ENCODE measurements around the gene SENP1. TPM values are rescaled to one million over a fixed set of nuclear protein-coding genes. Genes with fewer than 3 reads are reported as not detected.

The SENP1 gene
- total RNA-seq, 1 experiment from 2014 or later, result 28.8 TPM

GRCh38 chr12:48135027-48135426 lies 29.1 kb upstream of the SENP1 start:
- Histone ChIP-seq H3K23me2 (ENCODE audit: insufficient read length, low read depth, low read length, poor library complexity, severe bottlenecking) (no peaks in the 10 kb centered on the region), H2BK20ac (ENCODE audit: low read depth, low read length, poor library complexity, severe bottlenecking) (no peak overlapping the region), H3K27ac (ENCODE audit: insufficient read length, low read depth, low read length) (no peak overlapping the region), H4K20me1 (ENCODE audit: control insufficient read depth, insufficient read depth, insufficient read length) (no peaks in the 10 kb centered on the region), H3K27me3 (ENCODE audit: insufficient read depth, low read length) (no peaks in the 10 kb centered on the region), H3K4ac (ENCODE audit: low read depth, low read length) (no peak overlapping the region), H3K4me1 (ENCODE audit: insufficient read depth, low read length) (no peaks in the 10 kb centered on the region), H3K9ac (ENCODE audit: extremely low read depth, insufficient read length, low read length) (no peak overlapping the region), H2BK15ac (ENCODE audit: low read depth, low read length) (no peak overlapping the region), H2BK12ac (ENCODE audit: insufficient read length, low read depth, low read length) (no peak overlapping the region), H4K91ac (ENCODE audit: insufficient read length, low read depth, low read length) (no peak overlapping the region), H3K56ac (ENCODE audit: insufficient read length, low read depth, low read length) (no peak overlapping the region), H4K5ac (ENCODE audit: insufficient read length, low read depth, low read length) (no peak overlapping the region), H2BK5ac (ENCODE audit: insufficient read length, low read length) (no peak overlapping the region), H3K79me2 (ENCODE audit: insufficient read depth, low read length) (no peaks in the 10 kb centered on the region), H2BK120ac (ENCODE audit: low read depth, low read length, poor library complexity, severe bottlenecking) (no peak overlapping the region), H3K9me3 (ENCODE audit: control insufficient read depth, low read depth, low read length) (no peaks in the 10 kb centered on the region), H3T11ph (ENCODE audit: low read length) (no peak overlapping the region), H4K8ac (replicated peaks; ENCODE audit: insufficient read length, low read depth, low read length) (no peak overlapping the region), H3K18ac (ENCODE audit: insufficient read length, low read depth, low read length) (no peak overlapping the region), H3K79me1 (ENCODE audit: insufficient read depth, low read depth, low read length, poor library complexity, severe bottlenecking) (no peaks in the 10 kb centered on the region), H2AK5ac (ENCODE audit: insufficient read length, low read length) (no peak overlapping the region), H3K23ac (ENCODE audit: insufficient read length, low read depth, low read length) (no peak overlapping the region), H3K14ac (ENCODE audit: insufficient read depth, low read length) (no peak overlapping the region), H3K4me2 (ENCODE audit: insufficient read depth, insufficient read length, low read length) (no peak overlapping the region), H2AFZ (ENCODE audit: low read length) (no peak overlapping the region)
- no peak overlapping the region for H3K27ac Mint-ChIP-seq
- no peaks in the 10 kb centered on the region for H3K4me1 Mint-ChIP-seq
- TF ChIP-seq CTCF (conservative IDR thresholded peaks at IDR 0.05), result no peak
- no peaks in the 10 kb centered on the region; the same call in 1 of the 2 replicates for H3K27me3 Mint-ChIP-seq (ENCODE audit: low read depth)
- no peak overlapping the region for H3K4me3 Mint-ChIP-seq
- no peaks in the 10 kb centered on the region for H3K9me3 Mint-ChIP-seq
- DNase-seq, result no peak
- H3K36me3 Mint-ChIP-seq (ENCODE audit: insufficient read depth in 1 of 3, low read depth in 3 of 3), result peaks cover 37 to 86% (median 83%) of the 10 kb centered on the region in 3 experiments
- WGBS (ENCODE audit: extremely low coverage, insufficient read length, low lambda C conversion rate), result no CpG with 5 or more reads among the region's 5 CpGs
